Esophagus muscularis mucosa (tissue), 3 donors: ENCODE measurements around the gene SMAD5.

Experiments
- POLR2A ChIP-seq: fragments of 450-650 bp; IDR thresholded peaks from one replicate; pipeline ENCODE4 v1.6.1; 2017; ENCODE audit warnings: antibody characterized with exemption, moderate library complexity, mild to moderate bottlenecking, low read depth
- TF ChIP-seq, protein P1 (sequence below), 3 experiments: fragments of 200-600 bp in 2 of 3; fragments of 450-650 bp in 1 of 3; sonication (generic) in 2 of 3; IDR thresholded peaks; one replicate each; pipeline ENCODE4 v1.5.1; 2017 to 2019; ENCODE audit warnings: antibody characterized with exemption in 3 of 3, mild to moderate bottlenecking in 2 of 3, moderate library complexity in 1 of 3

GRCh38 chr5:136113606-136114005, 19.0 kb upstream of the SMAD5 start:
- TF ChIP-seq, protein P1, sequence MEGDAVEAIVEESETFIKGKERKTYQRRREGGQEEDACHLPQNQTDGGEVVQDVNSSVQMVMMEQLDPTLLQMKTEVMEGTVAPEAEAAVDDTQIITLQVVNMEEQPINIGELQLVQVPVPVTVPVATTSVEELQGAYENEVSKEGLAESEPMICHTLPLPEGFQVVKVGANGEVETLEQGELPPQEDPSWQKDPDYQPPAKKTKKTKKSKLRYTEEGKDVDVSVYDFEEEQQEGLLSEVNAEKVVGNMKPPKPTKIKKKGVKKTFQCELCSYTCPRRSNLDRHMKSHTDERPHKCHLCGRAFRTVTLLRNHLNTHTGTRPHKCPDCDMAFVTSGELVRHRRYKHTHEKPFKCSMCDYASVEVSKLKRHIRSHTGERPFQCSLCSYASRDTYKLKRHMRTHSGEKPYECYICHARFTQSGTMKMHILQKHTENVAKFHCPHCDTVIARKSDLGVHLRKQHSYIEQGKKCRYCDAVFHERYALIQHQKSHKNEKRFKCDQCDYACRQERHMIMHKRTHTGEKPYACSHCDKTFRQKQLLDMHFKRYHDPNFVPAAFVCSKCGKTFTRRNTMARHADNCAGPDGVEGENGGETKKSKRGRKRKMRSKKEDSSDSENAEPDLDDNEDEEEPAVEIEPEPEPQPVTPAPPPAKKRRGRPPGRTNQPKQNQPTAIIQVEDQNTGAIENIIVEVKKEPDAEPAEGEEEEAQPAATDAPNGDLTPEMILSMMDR (IDR thresholded peaks at IDR 0.05), result no peak
- no peak for TF ChIP-seq POLR2A
